ENCODE results near the gene S100A11. TPM values are rescaled to one million over a fixed set of nuclear protein-coding genes. Genes with fewer than 3 reads are reported as not detected.

S100A11 gene
- total RNA-seq, 3 donors from 2014 or later = 88.8 to 230 (median 93.8) TPM

DNA sequence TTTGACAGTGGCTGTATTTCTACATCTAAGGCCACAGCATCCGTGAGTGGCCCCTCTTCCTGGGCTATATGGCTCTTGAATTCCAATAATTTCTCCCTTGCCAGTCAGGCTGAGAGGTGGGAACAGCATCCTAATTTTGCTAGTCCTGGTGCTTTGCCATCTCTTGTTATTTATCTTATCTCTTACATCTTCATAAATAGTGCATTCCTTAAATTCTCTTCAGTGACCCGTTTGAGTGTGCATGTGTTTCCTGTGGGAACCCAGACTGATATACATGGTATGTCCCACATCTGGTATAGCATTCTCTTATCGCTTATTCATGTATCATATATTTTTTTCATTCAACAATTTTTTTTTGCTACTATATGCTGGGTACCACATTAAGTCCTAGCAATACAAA, 9.9 kb downstream of the S100A11 start:
- no peak for ATAC-seq

DNA sequence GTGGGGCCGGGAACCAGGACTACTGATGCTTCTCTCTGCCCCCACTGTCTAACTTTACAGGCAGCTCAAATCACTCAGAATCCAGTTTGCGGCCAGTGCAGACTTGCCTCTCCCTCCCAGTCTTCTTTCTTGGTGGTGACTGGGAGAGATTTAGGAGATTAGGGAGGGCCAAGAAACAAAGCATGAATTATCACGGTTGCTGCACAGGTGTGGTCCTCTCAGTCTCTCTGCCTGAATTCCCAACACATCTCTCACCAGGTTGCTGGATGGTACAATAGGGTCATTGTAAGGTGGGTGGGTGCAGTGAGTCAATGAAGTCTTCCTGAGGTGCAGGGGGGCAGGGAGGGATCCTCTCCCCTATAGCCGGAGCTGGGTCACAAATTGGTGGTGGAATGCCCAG, 12.6 kb downstream of the S100A11 start:
- no peak for ATAC-seq

More for the DNA sequence above, 9.9 kb downstream of the S100A11 start:
- Histone ChIP-seq H3K36me3 (ENCODE audit: low read depth) (no peaks in the 10 kb centered on the region), H3K9me3 (no peaks in the 10 kb centered on the region), H3K4me3 (no peak overlapping the region), H3K4me1 (ENCODE audit: low read depth) (no peaks in the 10 kb centered on the region)
- intact Hi-C loops (cut with DNase I, micrococcal nuclease) = no loop called here
- no peak for DNase-seq
- TF ChIP-seq, protein P1, sequence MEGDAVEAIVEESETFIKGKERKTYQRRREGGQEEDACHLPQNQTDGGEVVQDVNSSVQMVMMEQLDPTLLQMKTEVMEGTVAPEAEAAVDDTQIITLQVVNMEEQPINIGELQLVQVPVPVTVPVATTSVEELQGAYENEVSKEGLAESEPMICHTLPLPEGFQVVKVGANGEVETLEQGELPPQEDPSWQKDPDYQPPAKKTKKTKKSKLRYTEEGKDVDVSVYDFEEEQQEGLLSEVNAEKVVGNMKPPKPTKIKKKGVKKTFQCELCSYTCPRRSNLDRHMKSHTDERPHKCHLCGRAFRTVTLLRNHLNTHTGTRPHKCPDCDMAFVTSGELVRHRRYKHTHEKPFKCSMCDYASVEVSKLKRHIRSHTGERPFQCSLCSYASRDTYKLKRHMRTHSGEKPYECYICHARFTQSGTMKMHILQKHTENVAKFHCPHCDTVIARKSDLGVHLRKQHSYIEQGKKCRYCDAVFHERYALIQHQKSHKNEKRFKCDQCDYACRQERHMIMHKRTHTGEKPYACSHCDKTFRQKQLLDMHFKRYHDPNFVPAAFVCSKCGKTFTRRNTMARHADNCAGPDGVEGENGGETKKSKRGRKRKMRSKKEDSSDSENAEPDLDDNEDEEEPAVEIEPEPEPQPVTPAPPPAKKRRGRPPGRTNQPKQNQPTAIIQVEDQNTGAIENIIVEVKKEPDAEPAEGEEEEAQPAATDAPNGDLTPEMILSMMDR (IDR thresholded peaks at IDR 0.05) = no peak

DNA sequence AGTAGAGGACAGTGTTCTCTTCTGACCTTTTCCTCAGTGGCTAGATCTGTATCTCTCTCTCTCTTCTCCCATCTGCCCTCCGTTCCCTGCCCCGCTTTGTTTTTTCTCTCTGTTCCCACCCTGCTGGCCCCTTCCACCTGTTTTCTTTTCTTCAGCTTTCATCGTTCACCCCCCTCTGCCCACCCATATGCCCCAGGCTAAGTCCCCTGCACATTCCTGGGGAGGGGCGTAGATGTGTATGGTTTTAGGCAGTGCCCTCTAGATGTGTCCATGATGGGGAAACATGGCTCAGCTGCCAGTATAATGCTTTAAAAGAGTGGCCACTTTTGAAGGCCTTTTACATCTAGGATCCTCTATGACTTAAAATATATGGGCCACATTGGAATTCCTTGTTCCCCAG, 13.6 kb downstream of the S100A11 start:
- ATAC-seq (no peak), DNase-seq (no peak)
- TF ChIP-seq, protein P1 (IDR thresholded peaks at IDR 0.05) = no peak
- no peak overlapping the region for H3K4me3 ChIP-seq
- H3K4me1 ChIP-seq (ENCODE audit: low read depth) = no peaks in the 10 kb centered on the region
- no peaks in the 10 kb centered on the region for H3K36me3 ChIP-seq (ENCODE audit: low read depth)
- intact Hi-C loops (cut with DNase I, micrococcal nuclease) = no loop called here
- H3K9me3 ChIP-seq = no peaks in the 10 kb centered on the region

More for the DNA sequence above, 12.6 kb downstream of the S100A11 start:
- TF ChIP-seq, protein P1 (IDR thresholded peaks at IDR 0.05) = no peak
- no peaks in the 10 kb centered on the region for H3K36me3 ChIP-seq (ENCODE audit: low read depth)
- no peaks in the 10 kb centered on the region for H3K9me3 ChIP-seq
- no peak for DNase-seq
- H3K4me3 ChIP-seq = no peak overlapping the region
- intact Hi-C loops (cut with DNase I, micrococcal nuclease) = no loop called here
- H3K4me1 ChIP-seq (ENCODE audit: low read depth) = no peaks in the 10 kb centered on the region

DNA sequence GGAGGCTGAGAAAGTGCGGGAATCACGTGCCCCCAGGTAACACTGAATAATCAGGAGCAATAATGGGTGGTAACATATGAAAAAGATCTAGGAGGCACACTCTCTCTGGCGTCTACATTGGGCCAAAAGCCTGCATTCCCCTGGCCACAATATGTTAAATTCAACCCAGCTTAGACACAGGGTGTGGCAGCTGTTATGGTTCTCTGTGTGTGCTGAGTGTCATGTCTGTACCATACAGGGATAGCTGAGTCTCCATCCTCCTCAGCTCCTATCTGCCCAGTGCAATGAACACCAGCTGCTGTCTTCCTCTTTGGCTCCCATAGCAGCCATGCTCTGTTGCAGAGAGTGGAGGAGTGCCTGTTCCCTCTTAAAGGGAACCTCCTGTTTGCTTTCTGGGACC, 14.3 kb downstream of the S100A11 start:
- ATAC-seq (no peak), DNase-seq (no peak)
- Histone ChIP-seq H3K4me1 (ENCODE audit: low read depth) (no peaks in the 10 kb centered on the region), H3K9me3 (no peaks in the 10 kb centered on the region), H3K4me3 (no peak overlapping the region), H3K36me3 (ENCODE audit: low read depth) (no peaks in the 10 kb centered on the region)
- TF ChIP-seq, protein P1 (IDR thresholded peaks at IDR 0.05) = no peak
- intact Hi-C loops (cut with DNase I, micrococcal nuclease) = no loop called here

DNA sequence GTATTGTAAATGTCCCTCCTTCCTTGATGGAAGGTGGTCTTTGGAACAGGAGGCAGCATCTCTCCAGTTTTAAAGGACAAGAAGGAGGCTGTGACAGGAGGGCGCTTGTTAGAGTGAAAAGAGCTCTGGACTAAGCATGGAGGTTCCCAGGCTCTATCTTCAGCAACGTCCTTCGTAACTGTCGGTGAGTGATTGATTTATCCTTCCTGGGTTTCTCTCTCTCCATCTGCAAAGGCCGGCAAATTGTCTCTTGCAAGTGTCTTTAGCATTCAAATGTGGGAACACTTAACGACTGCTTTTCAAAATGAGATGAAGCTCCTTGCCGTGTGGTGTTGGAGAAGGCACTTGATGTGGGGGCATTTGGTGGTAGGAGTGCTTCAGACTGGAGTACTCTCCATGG, 15.2 kb downstream of the S100A11 start:
- ATAC-seq = no peak
- Histone ChIP-seq H3K4me3 (no peak overlapping the region), H3K36me3 (ENCODE audit: low read depth) (no peaks in the 10 kb centered on the region), H3K9me3 (no peaks in the 10 kb centered on the region), H3K4me1 (ENCODE audit: low read depth) (no peaks in the 10 kb centered on the region)
- no peak for DNase-seq
- TF ChIP-seq, protein P1 (IDR thresholded peaks at IDR 0.05) = no peak
- intact Hi-C loops (cut with DNase I, micrococcal nuclease) = no loop called here

DNA sequence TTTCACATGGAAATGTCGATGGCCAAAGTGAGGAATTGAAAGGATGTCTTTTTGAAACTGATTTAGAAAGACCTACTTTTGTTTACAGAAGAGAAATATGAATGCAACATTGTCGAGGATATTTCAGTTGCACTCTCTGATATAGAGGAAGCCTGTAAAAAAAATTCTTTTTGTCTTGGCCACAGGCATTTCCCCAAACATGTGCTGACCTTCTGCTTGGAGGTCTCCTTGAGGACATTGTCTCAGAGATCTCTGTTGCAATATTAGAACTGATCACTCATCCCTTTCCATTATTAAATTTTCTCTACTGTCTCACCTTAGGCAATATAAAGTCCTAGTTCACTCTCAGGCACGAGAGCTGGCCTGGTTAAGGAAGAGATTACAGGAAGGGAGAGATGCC, 16.0 kb downstream of the S100A11 start:
- Histone ChIP-seq H3K4me3 (no peak overlapping the region), H3K4me1 (ENCODE audit: low read depth) (no peaks in the 10 kb centered on the region), H3K9me3 (no peaks in the 10 kb centered on the region), H3K36me3 (ENCODE audit: low read depth) (no peaks in the 10 kb centered on the region)
- TF ChIP-seq, protein P1 (IDR thresholded peaks at IDR 0.05) = no peak
- intact Hi-C loops (cut with DNase I, micrococcal nuclease) = no loop called here
- DNase-seq (no peak), ATAC-seq (no peak)
